Adrenal gland (tissue), 12 donors: ENCODE results near the gene WWOX. TPM values are rescaled to one million over a fixed set of nuclear protein-coding genes. Genes with fewer than 3 reads are reported as not detected.

Experiments used
- DNase-seq, 7 donors: peaks; one replicate each; pipeline ENCODE4 v3.0.0-alpha.2; 2019 to 2020
- H3K27ac ChIP-seq, 5 donors: fragments of 200-600 bp; sonication (generic) in 4 of 5; 1 replicate in 3 of 5; 2 replicates in 2 of 5; pipeline versions ENCODE4 v1.5.1 to v1.8.0; 2016 to 2020; ENCODE audit warnings: mild to moderate bottlenecking in 1 of 5
- H3K27me3 ChIP-seq: fragments of 200-600 bp; 2 replicates; pipeline ENCODE4 v1.8.0; 2021
- H3K36me3 ChIP-seq, 2 donors: fragments of 200-600 bp; replicated peaks in 1 of 2; 1 replicate in 1 of 2; 2 replicates in 1 of 2; pipeline versions ENCODE4 v1.5.1 to v1.8.0; 2018 to 2022
- H3K4me1 ChIP-seq, 2 donors: fragments of 200-600 bp; replicated peaks in 1 of 2; 1 replicate in 1 of 2; 2 replicates in 1 of 2; pipeline versions ENCODE4 v1.5.1 to v1.8.0; 2018 to 2021
- H3K4me3 ChIP-seq, 4 donors: fragments of 200-600 bp; sonication (generic) in 3 of 4; one replicate each; pipeline ENCODE4 v1.5.1; 2016 to 2018
- H3K9me3 ChIP-seq, 3 donors: fragments of 200-600 bp; sonication (generic) in 1 of 3; replicated peaks in 1 of 3; 1 replicate in 2 of 3; 2 replicates in 1 of 3; pipeline versions ENCODE4 v1.5.1 to v1.8.0; 2016 to 2021
- CTCF ChIP-seq, 6 experiments: fragments of 450-650 bp in 4 of 6; fragments of 200-600 bp in 2 of 6; sonication (generic) in 1 of 6; IDR thresholded peaks; 1 replicate in 5 of 6; 2 replicates in 1 of 6; pipeline versions ENCODE4 v1.5.1 to v1.8.0; 2016 to 2021; ENCODE audit warnings: antibody characterized with exemption in 6 of 6, mild to moderate bottlenecking in 2 of 6, moderate library complexity in 1 of 6
- POLR2A ChIP-seq, 2 donors: fragments of 450-650 bp; IDR thresholded peaks; one replicate each; pipeline ENCODE4 v1.6.1; 2017; ENCODE audit warnings: antibody characterized with exemption in 2 of 2, mild to moderate bottlenecking in 2 of 2, moderate library complexity in 1 of 2
- WGBS, 4 donors: extraction: QIAGEN DNeasy Blood & Tissue Kit in 2 of 4; methylation state at CpG; one replicate each; pipeline versions ENCODE4 v1.1.5 to v1.1.7; 2013 to 2017; 5-methylcytosine and 5-hydroxymethylcytosine counted together
- intact Hi-C, 2 donors: fragments of 100-400 bp; cut with DNase I; formaldehyde crosslinking; loops; one replicate each; pipeline versions ENCODE4 v1.14.1 to v1.15.0; 2022 to 2023
- polyA plus RNA-seq, 3 donors: library from polyadenylated mRNA; stranded (reverse); fragments of 200-250 nt in 2 of 3; fragments of 350-450 nt in 1 of 3; fragmentation: Illumina TruSeq in 1 of 3; extraction: RNeasy Lipid Tissue Mini Kit (QIAGEN cat#74804) in 1 of 3; gene quantifications; one replicate each; pipeline ENCODE4 v1.2.3, GENCODE V29; 2013 to 2014
- total RNA-seq, 9 donors: library from RNA; depleted of rRNA in 4 of 9; stranded (reverse); fragments of >200 nt in 4 of 9; fragments of 120-200 nt in 1 of 9; fragmentation: NEBNext Ultra II Directional in 1 of 9; extraction: Animal tissue kit (Norgen Biotek cat#: 25700) in 1 of 9; gene quantifications; one replicate each; pipeline versions ENCODE4 v1.1.0 to v1.2.4, GENCODE V29; 2013 to 2023
- donor health status: healthy with polysubstance abuse.
- donor health status: Bipolar disorder and iron deficiency.
- donor health status: DM: yes; HTN: yes; CAD: no.
- donor health status: DM: no; HTN: no; CAD: no.
- donor health status: DM: no; HTN: no; CAD: no.
- donor health status: DM: yes; HTN: yes; CAD: no.

WWOX gene
- total and polyA plus RNA-seq, 12 donors = 11.8 to 74.6 (median 20.5) TPM

- Histone ChIP-seq H3K27ac (peak overlapping the region in 1 of 5 donors; percentile 65), H3K4me3 (no peak overlapping the region), H3K36me3 (no peaks in the 10 kb centered on the region), H3K27me3 (no peaks in the 10 kb centered on the region), H3K9me3 (no peaks in the 10 kb centered on the region), H3K4me1 (no peaks in the 10 kb centered on the region)
- TF ChIP-seq CTCF (IDR thresholded peaks at IDR 0.05) = peak in 4 of 6 experiments; percentile 12 to 47 (median 33)
- no peak for TF ChIP-seq POLR2A (IDR thresholded peaks at IDR 0.05)
- WGBS, 4 donors = 73 to 80% (median 77%) methylated on average over 22 to 23 of the region's 23 CpGs
- intact Hi-C loops = loop anchor here in 1 of 2 donors (10.0 kb wide), 2 partner anchors 259 to 1099 kb away; partner anchors contain the start of gene MAF
- peak; percentile 33 to 78 (median 58) for DNase-seq
Measured at GRCh38 chr16:78505544-78506366, 406.3 kb downstream of the WWOX start.

GRCh38 chr16:78506367-78507193 is 407.1 kb downstream of the WWOX start:
- Histone ChIP-seq H3K4me3 (no peak overlapping the region), H3K36me3 (no peaks in the 10 kb centered on the region), H3K27me3 (no peaks in the 10 kb centered on the region), H3K27ac (peak overlapping the region in 2 of 5 donors; percentile 17 to 65), H3K4me1 (no peaks in the 10 kb centered on the region), H3K9me3 (no peaks in the 10 kb centered on the region)
- intact Hi-C loops = loop anchor here in 1 of 2 donors (10.0 kb wide), 2 partner anchors 258 to 1098 kb away; partner anchors contain the start of gene MAF
- no peak for TF ChIP-seq CTCF (IDR thresholded peaks at IDR 0.05)
- TF ChIP-seq POLR2A (IDR thresholded peaks at IDR 0.05) = no peak
- no peak for DNase-seq
- 80 to 89% (median 84%) methylated on average over 11 of the region's 11 CpGs for WGBS, 4 donors

- H3K9me3 ChIP-seq = no peaks in the 10 kb centered on the region
- no peaks in the 10 kb centered on the region for H3K36me3 ChIP-seq
- no peak for TF ChIP-seq POLR2A (IDR thresholded peaks at IDR 0.05)
- TF ChIP-seq CTCF (IDR thresholded peaks at IDR 0.05) = no peak
- H3K27ac ChIP-seq = no peak overlapping the region
- H3K4me1 ChIP-seq = no peaks in the 10 kb centered on the region
- H3K27me3 ChIP-seq = no peaks in the 10 kb centered on the region
- no peak for DNase-seq
- no peak overlapping the region for H3K4me3 ChIP-seq
- WGBS, 4 donors = 91 to 97% (median 94%) methylated on average over 12 of the region's 12 CpGs
- intact Hi-C loops = loop anchor here in 1 of 2 donors (10.0 kb wide), 2 partner anchors 257 to 1097 kb away; partner anchors contain the start of gene MAF
Measured at GRCh38 chr16:78507576-78507975, 408.1 kb downstream of the WWOX start.

- 87 to 92% (median 88%) methylated on average over 7 of the region's 7 CpGs for WGBS, 4 donors
- Histone ChIP-seq H3K27ac (no peak overlapping the region), H3K27me3 (no peaks in the 10 kb centered on the region), H3K4me3 (no peak overlapping the region), H3K4me1 (no peaks in the 10 kb centered on the region), H3K9me3 (no peaks in the 10 kb centered on the region), H3K36me3 (no peaks in the 10 kb centered on the region)
- intact Hi-C loops = loop anchor here in 1 of 2 donors (10.0 kb wide), 2 partner anchors 255 to 1095 kb away; partner anchors contain the start of gene MAF
- DNase-seq = no peak
- TF ChIP-seq POLR2A (IDR thresholded peaks at IDR 0.05) (no peak), CTCF (IDR thresholded peaks at IDR 0.05) (no peak)
Measured at GRCh38 chr16:78509965-78510364, 410.5 kb downstream of the WWOX start.
